ENCODE data around the gene ITPR3.

Gene ITPR3

DNA sequence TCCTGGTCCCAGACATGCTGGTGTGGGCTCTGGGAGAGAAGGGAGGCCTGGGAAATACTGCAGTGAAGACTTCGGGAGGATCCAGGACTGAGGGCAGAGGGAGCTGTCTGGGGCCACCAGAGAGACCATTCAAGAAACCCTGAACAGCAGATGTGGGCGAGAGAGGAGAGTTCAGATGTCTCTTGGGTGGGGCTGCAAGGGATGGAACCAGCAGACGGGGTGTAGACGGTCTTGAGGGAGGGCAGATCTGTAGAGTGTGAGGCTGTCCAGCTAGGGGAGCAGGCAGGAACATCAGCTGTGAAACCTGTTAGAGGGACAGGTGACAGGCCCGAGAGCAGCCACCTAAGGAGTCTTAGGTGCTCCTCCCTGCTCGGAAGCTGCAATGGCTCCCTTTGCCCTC lies 38.9 kb downstream of the ITPR3 start:
- DNase-seq (ENCODE audit: low read depth), result no peak
- TF ChIP-seq, protein P1, sequence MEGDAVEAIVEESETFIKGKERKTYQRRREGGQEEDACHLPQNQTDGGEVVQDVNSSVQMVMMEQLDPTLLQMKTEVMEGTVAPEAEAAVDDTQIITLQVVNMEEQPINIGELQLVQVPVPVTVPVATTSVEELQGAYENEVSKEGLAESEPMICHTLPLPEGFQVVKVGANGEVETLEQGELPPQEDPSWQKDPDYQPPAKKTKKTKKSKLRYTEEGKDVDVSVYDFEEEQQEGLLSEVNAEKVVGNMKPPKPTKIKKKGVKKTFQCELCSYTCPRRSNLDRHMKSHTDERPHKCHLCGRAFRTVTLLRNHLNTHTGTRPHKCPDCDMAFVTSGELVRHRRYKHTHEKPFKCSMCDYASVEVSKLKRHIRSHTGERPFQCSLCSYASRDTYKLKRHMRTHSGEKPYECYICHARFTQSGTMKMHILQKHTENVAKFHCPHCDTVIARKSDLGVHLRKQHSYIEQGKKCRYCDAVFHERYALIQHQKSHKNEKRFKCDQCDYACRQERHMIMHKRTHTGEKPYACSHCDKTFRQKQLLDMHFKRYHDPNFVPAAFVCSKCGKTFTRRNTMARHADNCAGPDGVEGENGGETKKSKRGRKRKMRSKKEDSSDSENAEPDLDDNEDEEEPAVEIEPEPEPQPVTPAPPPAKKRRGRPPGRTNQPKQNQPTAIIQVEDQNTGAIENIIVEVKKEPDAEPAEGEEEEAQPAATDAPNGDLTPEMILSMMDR (IDR thresholded peaks at IDR 0.05; ENCODE audit: insufficient read depth, low read depth, low read length, missing control alignments), result no peak
- H3K4me3 ChIP-seq (ENCODE audit: low read depth, low read length), result no peak overlapping the region

DNA sequence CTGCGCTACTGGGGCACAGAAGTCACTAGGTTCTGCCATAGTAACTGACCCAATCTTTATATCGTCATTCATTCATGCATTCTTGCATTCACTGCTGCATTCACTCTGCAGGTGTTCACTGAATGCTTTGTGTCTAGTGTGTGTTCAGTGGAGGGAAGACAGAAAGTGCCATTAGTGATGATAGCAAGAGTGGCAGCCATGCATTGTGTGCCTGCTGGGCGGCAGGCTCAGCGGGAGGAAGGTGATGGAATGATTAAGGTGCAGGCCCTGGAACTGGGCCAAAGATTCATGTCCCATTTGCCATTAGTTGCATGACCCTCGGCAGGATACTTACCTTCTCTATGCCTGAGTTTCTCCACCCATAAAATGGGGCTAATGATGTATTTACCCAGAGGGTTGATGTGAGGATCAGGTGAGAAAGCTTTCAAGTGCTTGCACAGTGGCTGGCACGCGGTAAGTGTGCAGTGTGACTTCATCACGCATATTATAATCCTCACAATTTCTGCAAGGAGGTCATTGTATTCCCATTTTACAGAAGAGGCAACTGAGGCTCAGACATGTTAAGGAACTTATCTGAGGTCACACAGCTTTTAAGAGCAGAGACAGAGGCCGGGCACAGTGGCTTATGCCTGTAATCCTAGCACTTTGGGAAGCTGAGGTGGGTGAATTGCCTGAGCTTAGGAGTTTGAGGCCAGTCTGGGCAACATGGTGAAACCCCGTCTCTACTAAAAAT lies 40.1 kb downstream of the ITPR3 start:
- no peak overlapping the region for H3K4me3 ChIP-seq (ENCODE audit: low read depth, low read length)
- DNase-seq (ENCODE audit: low read depth), result no peak
- TF ChIP-seq, protein P1 (IDR thresholded peaks at IDR 0.05; ENCODE audit: insufficient read depth, low read depth, low read length, missing control alignments), result no peak

DNA sequence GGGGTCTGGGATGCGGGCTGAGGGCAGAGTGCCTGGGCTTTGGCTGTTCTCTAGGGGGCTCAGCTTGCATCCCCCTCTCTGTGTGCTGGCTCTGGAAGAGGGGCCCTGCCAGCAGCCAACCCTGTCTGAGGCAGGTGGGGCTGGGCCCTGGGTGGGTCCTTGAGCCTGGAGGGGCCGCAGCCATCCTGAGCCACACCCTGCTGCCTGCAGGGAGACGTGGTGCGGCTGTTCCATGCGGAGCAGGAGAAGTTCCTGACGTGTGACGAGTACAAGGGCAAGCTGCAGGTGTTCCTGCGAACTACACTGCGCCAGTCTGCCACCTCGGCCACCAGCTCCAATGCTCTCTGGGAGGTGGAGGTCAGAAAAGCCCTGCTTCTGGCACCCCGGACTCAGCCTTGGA lies 41.2 kb downstream of the ITPR3 start:
- H3K4me3 ChIP-seq (ENCODE audit: low read depth, low read length), result no peak overlapping the region
- TF ChIP-seq, protein P1 (IDR thresholded peaks at IDR 0.05; ENCODE audit: insufficient read depth, low read depth, low read length, missing control alignments), result no peak
- DNase-seq (ENCODE audit: low read depth), result no peak

DNA sequence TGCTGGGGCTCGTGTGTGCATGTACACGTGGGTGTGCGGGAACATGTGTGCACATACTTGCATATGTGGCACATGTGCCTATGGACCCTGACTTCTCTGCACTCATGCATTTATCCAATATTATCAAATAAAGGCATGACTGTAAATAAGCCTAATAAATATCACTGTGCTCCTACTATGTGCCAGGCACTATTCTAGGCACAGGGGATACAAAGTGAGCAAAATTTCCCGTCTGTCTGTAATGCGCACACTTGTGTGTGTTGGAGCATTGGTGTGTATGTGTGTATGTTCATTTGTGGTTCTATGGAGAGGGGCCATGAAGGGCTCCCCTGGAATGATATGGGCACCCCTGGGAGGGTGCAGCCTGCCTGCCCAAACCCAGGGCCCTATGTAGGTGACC lies 41.9 kb downstream of the ITPR3 start:
- TF ChIP-seq, protein P1 (IDR thresholded peaks at IDR 0.05; ENCODE audit: insufficient read depth, low read depth, low read length, missing control alignments), result no peak
- no peak for DNase-seq (ENCODE audit: low read depth)
- H3K4me3 ChIP-seq (ENCODE audit: low read depth, low read length), result no peak overlapping the region

GRCh38 chr6:33663727-33664449 lies 42.8 kb downstream of the ITPR3 start:
- no peak for DNase-seq (ENCODE audit: low read depth)
- TF ChIP-seq, protein P1 (IDR thresholded peaks at IDR 0.05; ENCODE audit: insufficient read depth, low read depth, low read length, missing control alignments), result no peak
- no peak overlapping the region for H3K4me3 ChIP-seq (ENCODE audit: low read depth, low read length)

DNA sequence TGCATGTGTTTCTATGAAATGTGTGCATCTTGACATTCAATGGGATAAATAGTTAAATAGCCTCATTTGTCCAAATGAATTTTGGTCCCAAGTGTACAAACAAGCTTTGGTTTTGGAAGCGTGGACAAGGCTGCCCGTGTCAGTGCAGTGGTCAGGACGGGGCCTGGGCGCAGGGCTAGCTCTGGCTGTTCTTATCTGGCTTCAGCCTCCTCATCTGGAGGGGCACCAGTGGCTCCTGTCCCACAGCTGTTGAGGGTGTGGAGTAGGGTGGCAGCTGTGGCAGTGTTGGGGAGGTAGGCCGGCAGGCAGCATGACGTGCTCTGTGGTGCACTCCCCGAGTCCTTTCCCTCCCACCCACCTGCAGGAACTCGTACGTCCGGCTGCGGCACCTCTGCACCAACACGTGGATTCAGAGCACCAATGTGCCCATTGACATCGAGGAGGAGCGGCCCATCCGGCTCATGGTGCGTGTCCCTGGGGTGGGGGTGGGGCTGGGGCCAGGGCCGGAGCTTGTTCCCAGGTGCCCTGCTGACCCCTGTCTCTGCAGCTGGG lies 43.5 kb downstream of the ITPR3 start:
- H3K4me3 ChIP-seq (ENCODE audit: low read depth, low read length), result no peak overlapping the region
- DNase-seq (ENCODE audit: low read depth), result no peak
- TF ChIP-seq, protein P1 (IDR thresholded peaks at IDR 0.05; ENCODE audit: insufficient read depth, low read depth, low read length, missing control alignments), result no peak

Data from GM12865 (cell line).